PFSK-1 (cell line): Measurements from ENCODE around the gene SREK1.

Experiments used
- FOXP2 ChIP-seq: optimal IDR thresholded peaks from 2 replicates; pipeline ENCODE3; 2011; ENCODE audit warnings: borderline replicate concordance, control low read depth, inconsistent platforms; ENCODE audit not compliant: insufficient read depth; ENCODE audit errors: extremely low read length, extremely low read depth
- POLR2AphosphoS5 ChIP-seq: IDR thresholded peaks from 2 replicates; pipeline ENCODE4 v1.6.1; 2012; ENCODE audit warnings: low read depth, mild to moderate bottlenecking, control low read depth, low read length, moderate library complexity
- SIN3A ChIP-seq: IDR thresholded peaks from 2 replicates; pipeline ENCODE4 v1.6.1; 2012; ENCODE audit warnings: mild to moderate bottlenecking, low read length, moderate library complexity, borderline replicate concordance; ENCODE audit not compliant: insufficient read depth
- TAF1 ChIP-seq: IDR thresholded peaks from 2 replicates; pipeline ENCODE4 v1.6.1; 2012; ENCODE audit warnings: low read length, control low read depth, borderline replicate concordance; ENCODE audit not compliant: insufficient read depth
- TF ChIP-seq, protein P1 (sequence below), 2 experiments: IDR thresholded peaks; 2 replicates each; pipeline versions ENCODE4 v1.6.1 to v1.8.0; 2011 to 2012; ENCODE audit warnings: low read depth in 2 of 2, low read length in 2 of 2, control low read depth in 1 of 2, inconsistent platforms in 1 of 2, mild to moderate bottlenecking in 1 of 2, moderate library complexity in 1 of 2; ENCODE audit not compliant: insufficient read depth in 1 of 2

SREK1 gene

DNA sequence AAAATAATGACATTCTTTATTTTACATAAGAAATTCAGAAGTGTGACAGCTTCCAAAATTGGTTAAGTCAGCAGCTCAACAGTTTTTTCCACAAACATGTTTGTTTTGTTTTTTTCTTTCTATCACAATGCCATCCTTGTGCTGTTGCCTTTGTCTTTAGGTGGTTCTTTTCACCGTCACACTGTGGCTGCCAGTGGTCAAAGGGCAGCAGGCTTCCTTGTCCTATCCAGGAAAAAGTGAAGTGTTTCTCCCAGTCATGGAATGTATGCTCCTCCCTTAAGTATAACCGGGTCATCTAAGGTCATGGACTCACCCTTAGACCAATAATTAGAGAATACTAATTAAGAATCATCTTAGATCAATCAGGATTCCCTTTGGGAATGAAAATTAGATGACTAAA lies 87.4 kb downstream of the SREK1 start:
- TF ChIP-seq, protein P1, sequence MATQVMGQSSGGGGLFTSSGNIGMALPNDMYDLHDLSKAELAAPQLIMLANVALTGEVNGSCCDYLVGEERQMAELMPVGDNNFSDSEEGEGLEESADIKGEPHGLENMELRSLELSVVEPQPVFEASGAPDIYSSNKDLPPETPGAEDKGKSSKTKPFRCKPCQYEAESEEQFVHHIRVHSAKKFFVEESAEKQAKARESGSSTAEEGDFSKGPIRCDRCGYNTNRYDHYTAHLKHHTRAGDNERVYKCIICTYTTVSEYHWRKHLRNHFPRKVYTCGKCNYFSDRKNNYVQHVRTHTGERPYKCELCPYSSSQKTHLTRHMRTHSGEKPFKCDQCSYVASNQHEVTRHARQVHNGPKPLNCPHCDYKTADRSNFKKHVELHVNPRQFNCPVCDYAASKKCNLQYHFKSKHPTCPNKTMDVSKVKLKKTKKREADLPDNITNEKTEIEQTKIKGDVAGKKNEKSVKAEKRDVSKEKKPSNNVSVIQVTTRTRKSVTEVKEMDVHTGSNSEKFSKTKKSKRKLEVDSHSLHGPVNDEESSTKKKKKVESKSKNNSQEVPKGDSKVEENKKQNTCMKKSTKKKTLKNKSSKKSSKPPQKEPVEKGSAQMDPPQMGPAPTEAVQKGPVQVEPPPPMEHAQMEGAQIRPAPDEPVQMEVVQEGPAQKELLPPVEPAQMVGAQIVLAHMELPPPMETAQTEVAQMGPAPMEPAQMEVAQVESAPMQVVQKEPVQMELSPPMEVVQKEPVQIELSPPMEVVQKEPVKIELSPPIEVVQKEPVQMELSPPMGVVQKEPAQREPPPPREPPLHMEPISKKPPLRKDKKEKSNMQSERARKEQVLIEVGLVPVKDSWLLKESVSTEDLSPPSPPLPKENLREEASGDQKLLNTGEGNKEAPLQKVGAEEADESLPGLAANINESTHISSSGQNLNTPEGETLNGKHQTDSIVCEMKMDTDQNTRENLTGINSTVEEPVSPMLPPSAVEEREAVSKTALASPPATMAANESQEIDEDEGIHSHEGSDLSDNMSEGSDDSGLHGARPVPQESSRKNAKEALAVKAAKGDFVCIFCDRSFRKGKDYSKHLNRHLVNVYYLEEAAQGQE (IDR thresholded peaks at IDR 0.05; ENCODE audit: insufficient read depth in 1 of 2, low read depth in 2 of 2, low read length in 2 of 2): no peak
- TF ChIP-seq TAF1 (no peak), SIN3A (no peak), FOXP2 (no peak), POLR2AphosphoS5 (no peak)

- TF ChIP-seq TAF1 (no peak), POLR2AphosphoS5 (no peak), SIN3A (no peak), FOXP2 (no peak)
- TF ChIP-seq, protein P1 (IDR thresholded peaks at IDR 0.05; ENCODE audit: insufficient read depth in 1 of 2, low read depth in 2 of 2, low read length in 2 of 2): no peak
Observed at GRCh38 chr5:66232275-66232674, 88.2 kb downstream of the SREK1 start.

DNA sequence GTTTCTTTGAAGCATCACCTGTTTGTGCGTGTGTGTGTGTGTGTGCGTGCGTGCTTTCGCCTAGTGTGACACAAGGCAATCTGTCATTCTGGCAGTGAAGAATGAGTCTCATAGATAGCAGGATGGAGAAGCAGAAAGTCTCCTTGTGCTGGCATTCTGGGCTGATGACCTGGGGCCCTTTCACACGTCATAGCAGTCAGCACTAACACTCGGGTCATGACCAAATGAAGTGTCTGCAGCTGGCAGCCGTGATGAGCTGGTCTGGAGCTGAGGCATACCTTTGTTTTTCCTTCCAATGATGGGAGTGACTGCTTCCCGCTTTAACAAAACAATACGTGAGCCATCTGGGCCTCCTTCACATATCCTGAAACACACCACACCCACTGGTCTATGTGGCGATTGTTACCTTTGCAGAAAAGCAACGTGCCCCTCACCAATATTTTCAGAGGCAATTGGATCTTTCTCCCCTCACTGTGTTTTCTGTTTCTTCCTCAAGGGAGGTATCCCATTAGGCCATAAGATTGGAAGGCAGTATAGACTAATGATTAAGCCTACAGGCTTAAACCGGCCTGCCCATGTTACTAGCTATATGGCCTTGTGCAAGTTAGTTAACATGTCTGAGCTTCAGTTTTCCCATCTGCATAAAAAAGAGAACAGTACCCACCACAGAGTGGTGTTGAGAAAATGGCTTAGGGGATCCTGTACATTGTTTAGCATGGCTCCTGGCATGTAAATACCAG lies 88.8 kb downstream of the SREK1 start:
- TF ChIP-seq, protein P1 (IDR thresholded peaks at IDR 0.05; ENCODE audit: insufficient read depth in 1 of 2, low read depth in 2 of 2, low read length in 2 of 2): no peak
- no peak for TF ChIP-seq SIN3A
